ENCODE data around the gene NUDCD2. TPM values are rescaled to one million over a fixed set of nuclear protein-coding genes. Genes with fewer than 3 reads are reported as not detected.

NUDCD2 gene
- total RNA-seq, 1 donor from 2014 or later = 19.2 TPM

Other genes with a start within 250 kb of the NUDCD2 start
- gene CCNG1, start 22.5 kb downstream of the NUDCD2 start, total RNA-seq (ENCODE audit: unreplicated experiment) = 149 TPM
- 7.4 TPM for gene HMMR, start 530 bp upstream of the NUDCD2 start, total RNA-seq (ENCODE audit: unreplicated experiment)
- 23.1 TPM for gene MAT2B, start 45.5 kb upstream of the NUDCD2 start, total RNA-seq (ENCODE audit: unreplicated experiment)

Data from glutamatergic neuron (in vitro differentiated cells).